ENCODE results near the gene ENPP6.
"Not testable (repeated sequence)": the region's sequence is repeated elsewhere in the genome, so short reads cannot be mapped to it uniquely, and the experiment has no call there.

The ENPP6 gene

GRCh38 chr4:184146951-184147350 lies 70.7 kb downstream of the ENPP6 start:
- DNase-seq: no peak

GRCh38 chr4:184145596-184145995 lies 72.1 kb downstream of the ENPP6 start:
- no peak for DNase-seq

GRCh38 chr4:184143770-184144564 lies 73.7 kb downstream of the ENPP6 start:
- DNase-seq: no peak

GRCh38 chr4:184142121-184143000 lies 75.3 kb downstream of the ENPP6 start:
- DNase-seq: no peak

GRCh38 chr4:184140901-184141300 lies 76.8 kb downstream of the ENPP6 start:
- not testable (repeated sequence) for DNase-seq

GRCh38 chr4:184136525-184136924 lies 81.1 kb downstream of the ENPP6 start:
- no peak for DNase-seq

- no peak for DNase-seq
Observed at GRCh38 chr4:184126800-184127199, 90.9 kb downstream of the ENPP6 start.

GRCh38 chr4:184122631-184123408 lies 94.9 kb downstream of the ENPP6 start:
- DNase-seq: no peak

- no peak for DNase-seq
Observed at GRCh38 chr4:184120549-184121127, 97.0 kb downstream of the ENPP6 start.

GRCh38 chr4:184117662-184118199 lies 99.9 kb downstream of the ENPP6 start:
- no peak for DNase-seq

- DNase-seq: no peak
Observed at GRCh38 chr4:184115399-184115798, 102.3 kb downstream of the ENPP6 start.

- DNase-seq: no peak
Observed at GRCh38 chr4:184114431-184114830, 103.2 kb downstream of the ENPP6 start.

GRCh38 chr4:184112006-184112550 lies 105.6 kb downstream of the ENPP6 start:
- DNase-seq: no peak

GRCh38 chr4:184111233-184111832 lies 106.3 kb downstream of the ENPP6 start:
- DNase-seq: no peak

- DNase-seq: no peak
Observed at GRCh38 chr4:184110452-184111224, 107.0 kb downstream of the ENPP6 start.

- no peak for DNase-seq
Observed at GRCh38 chr4:184108006-184108501, 109.6 kb downstream of the ENPP6 start.

GRCh38 chr4:184104419-184105101 lies 113.1 kb downstream of the ENPP6 start:
- no peak for DNase-seq

- no peak for DNase-seq
Observed at GRCh38 chr4:184103527-184104264, 114.0 kb downstream of the ENPP6 start.

- no peak for DNase-seq
Observed at GRCh38 chr4:184102927-184103326, 114.7 kb downstream of the ENPP6 start.
